ENCODE measurements around the gene IFNE. TPM values are rescaled to one million over a fixed set of nuclear protein-coding genes. Genes with fewer than 3 reads are reported as not detected.

Gene IFNE
- total RNA-seq, 1 donor from 2014 or later, result not detected

DNA sequence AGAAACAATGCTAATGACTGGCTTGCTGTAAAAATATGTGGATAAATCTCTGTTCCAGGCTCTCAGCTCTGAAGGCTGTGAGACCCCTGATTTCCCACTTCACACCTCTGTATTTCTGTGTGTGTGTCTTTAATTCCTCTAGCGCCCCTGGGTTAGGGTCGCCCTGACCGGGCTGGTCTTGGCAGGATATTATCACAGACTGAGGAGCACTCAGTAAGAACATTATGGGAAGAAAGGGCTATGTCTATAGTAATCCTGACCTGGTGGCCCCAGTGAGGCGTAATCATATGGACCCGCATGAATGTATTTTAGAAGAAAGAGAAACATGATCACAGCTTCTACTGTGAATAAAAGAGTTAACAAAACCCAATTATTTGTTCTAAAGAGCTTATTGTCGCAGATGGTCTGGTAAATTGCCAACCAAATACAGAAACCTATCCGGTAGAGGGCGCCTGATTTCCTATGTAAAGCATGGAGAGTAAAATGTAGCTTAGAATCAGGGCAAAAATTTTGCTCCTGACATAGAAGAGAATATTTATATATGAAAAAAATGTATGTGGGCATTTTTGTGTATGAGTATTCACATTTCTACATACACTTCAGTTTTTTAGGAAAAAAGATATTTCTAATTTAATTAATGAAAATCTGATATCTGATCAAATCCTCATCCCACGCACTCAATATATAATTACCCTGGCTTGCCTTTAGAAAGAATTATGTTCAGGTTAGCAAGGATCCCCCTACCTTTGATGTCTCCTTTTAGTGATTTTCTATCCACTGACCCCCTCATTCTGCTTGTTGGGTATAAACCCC lies 47.7 kb downstream of the IFNE start:
- Histone ChIP-seq H3K36me3 (no peaks in the 10 kb centered on the region), H3K27ac (no peak overlapping the region), H3K27me3 (no peaks in the 10 kb centered on the region), H3K4me1 (no peaks in the 10 kb centered on the region), H3K9me3 (no peaks in the 10 kb centered on the region), H3K4me3 (no peak overlapping the region)
- TF ChIP-seq, protein P1, sequence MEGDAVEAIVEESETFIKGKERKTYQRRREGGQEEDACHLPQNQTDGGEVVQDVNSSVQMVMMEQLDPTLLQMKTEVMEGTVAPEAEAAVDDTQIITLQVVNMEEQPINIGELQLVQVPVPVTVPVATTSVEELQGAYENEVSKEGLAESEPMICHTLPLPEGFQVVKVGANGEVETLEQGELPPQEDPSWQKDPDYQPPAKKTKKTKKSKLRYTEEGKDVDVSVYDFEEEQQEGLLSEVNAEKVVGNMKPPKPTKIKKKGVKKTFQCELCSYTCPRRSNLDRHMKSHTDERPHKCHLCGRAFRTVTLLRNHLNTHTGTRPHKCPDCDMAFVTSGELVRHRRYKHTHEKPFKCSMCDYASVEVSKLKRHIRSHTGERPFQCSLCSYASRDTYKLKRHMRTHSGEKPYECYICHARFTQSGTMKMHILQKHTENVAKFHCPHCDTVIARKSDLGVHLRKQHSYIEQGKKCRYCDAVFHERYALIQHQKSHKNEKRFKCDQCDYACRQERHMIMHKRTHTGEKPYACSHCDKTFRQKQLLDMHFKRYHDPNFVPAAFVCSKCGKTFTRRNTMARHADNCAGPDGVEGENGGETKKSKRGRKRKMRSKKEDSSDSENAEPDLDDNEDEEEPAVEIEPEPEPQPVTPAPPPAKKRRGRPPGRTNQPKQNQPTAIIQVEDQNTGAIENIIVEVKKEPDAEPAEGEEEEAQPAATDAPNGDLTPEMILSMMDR (IDR thresholded peaks at IDR 0.05), result peak in 2 of 3 experiments; percentile 5 to 44
- intact Hi-C loops (cut with DNase I), result no loop called here
- no peak for DNase-seq (ENCODE audit: low spot score in 2 of 2)

DNA sequence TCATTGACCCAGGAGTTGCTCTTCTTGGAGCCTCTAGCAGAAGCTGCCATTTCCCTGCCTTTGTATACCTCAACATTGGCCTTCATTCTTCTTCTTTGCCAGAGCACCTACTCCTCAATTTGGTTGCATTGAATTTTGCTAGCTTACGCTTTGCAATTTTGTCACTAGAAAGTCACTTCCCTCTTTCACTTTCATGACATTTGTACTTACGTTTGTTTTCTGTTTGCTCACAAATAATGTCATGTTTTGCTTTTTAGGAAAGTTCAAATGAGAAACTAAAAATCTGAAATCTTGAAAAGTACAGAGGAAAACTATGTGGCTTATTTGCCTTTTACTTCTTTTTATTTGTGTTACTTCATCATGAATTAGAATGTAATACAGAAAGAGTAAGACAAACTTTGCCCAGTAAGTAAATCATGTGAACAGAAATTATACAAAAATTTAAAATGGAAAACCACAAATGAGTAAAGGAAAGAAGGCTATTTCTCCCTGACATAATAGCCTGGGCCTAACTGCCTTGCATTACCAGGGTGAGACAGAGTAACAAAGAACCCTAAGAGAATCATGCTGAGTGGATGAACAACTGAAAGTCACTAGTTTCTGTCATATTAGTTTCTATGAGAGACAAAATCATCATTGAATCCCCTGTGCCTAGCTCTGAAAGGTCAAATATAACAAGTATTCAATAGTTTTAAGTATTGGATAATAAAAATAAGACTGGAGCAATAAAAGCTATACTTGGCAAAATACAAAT lies 49.3 kb downstream of the IFNE start:
- intact Hi-C loops (cut with DNase I), result no loop called here
- TF ChIP-seq, protein P1 (IDR thresholded peaks at IDR 0.05), result no peak
- Histone ChIP-seq H3K27ac (no peak overlapping the region), H3K27me3 (no peaks in the 10 kb centered on the region), H3K36me3 (no peaks in the 10 kb centered on the region), H3K4me3 (no peak overlapping the region), H3K9me3 (no peaks in the 10 kb centered on the region), H3K4me1 (no peaks in the 10 kb centered on the region)
- DNase-seq (ENCODE audit: low spot score in 2 of 2), result no peak

Other genes starting within 250 kb of the IFNE start
- not detected for gene IFNA14, start 242.3 kb downstream of the IFNE start, total RNA-seq
- gene IFNA5, start 177.0 kb downstream of the IFNE start, total RNA-seq, result 4.0 TPM
- gene KLHL9, start 146.9 kb downstream of the IFNE start, total RNA-seq, result 6.4 TPM
- gene IFNA6, start 131.4 kb downstream of the IFNE start, total RNA-seq, result not detected
- not detected for gene IFNA13, start 114.3 kb downstream of the IFNE start, total RNA-seq
- not detected for gene IFNA2, start 96.9 kb downstream of the IFNE start, total RNA-seq
- not detected for gene IFNA8, start 73.2 kb downstream of the IFNE start, total RNA-seq
- not detected for gene IFNA1, start 41.9 kb downstream of the IFNE start, total RNA-seq